ENCODE data around the gene TXLNB.

TXLNB gene

DNA sequence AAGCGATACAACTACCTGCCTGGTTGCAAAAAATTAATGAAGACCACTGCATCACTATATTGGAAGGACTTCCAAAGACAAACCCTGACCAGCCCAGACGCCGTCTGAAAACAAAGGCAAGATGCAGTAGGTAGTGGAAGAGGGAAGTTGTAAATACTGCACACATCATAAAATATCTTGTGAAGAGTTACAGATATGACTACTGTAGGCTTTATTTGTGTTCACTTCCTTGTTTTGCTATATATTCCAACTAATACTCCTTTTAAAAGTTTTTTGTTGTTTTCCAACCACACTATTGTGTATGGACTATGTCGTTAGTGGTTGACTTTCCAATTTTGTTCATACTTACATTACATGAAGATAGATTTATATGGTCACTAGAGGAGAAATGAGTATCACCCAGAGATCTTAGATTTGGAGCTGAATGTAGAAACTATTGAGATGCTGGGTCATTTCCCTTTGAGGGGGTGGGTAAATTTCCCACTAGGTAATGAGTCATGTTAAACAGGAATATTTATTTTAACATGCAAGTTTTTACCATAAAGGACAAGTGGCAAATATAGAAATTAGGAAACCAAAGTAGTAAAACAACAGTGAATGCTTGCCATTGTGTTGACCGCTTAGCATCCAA is 16.6 kb upstream of the TXLNB start:
- Histone ChIP-seq H3K9me3 (ENCODE audit: severe bottlenecking) (no peaks in the 10 kb centered on the region), H3K27ac (no peak overlapping the region), H3K4me3 (ENCODE audit: low read depth, low read length) (no peak overlapping the region), H3K36me3 (no peaks in the 10 kb centered on the region), H3K27me3 (ENCODE audit: insufficient read depth, low read depth, severe bottlenecking) (no peaks in the 10 kb centered on the region)
- no peak for DNase-seq
- TF ChIP-seq, protein P1, sequence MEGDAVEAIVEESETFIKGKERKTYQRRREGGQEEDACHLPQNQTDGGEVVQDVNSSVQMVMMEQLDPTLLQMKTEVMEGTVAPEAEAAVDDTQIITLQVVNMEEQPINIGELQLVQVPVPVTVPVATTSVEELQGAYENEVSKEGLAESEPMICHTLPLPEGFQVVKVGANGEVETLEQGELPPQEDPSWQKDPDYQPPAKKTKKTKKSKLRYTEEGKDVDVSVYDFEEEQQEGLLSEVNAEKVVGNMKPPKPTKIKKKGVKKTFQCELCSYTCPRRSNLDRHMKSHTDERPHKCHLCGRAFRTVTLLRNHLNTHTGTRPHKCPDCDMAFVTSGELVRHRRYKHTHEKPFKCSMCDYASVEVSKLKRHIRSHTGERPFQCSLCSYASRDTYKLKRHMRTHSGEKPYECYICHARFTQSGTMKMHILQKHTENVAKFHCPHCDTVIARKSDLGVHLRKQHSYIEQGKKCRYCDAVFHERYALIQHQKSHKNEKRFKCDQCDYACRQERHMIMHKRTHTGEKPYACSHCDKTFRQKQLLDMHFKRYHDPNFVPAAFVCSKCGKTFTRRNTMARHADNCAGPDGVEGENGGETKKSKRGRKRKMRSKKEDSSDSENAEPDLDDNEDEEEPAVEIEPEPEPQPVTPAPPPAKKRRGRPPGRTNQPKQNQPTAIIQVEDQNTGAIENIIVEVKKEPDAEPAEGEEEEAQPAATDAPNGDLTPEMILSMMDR (IDR thresholded peaks at IDR 0.05; ENCODE audit: low read depth, low read length) = no peak

DNA sequence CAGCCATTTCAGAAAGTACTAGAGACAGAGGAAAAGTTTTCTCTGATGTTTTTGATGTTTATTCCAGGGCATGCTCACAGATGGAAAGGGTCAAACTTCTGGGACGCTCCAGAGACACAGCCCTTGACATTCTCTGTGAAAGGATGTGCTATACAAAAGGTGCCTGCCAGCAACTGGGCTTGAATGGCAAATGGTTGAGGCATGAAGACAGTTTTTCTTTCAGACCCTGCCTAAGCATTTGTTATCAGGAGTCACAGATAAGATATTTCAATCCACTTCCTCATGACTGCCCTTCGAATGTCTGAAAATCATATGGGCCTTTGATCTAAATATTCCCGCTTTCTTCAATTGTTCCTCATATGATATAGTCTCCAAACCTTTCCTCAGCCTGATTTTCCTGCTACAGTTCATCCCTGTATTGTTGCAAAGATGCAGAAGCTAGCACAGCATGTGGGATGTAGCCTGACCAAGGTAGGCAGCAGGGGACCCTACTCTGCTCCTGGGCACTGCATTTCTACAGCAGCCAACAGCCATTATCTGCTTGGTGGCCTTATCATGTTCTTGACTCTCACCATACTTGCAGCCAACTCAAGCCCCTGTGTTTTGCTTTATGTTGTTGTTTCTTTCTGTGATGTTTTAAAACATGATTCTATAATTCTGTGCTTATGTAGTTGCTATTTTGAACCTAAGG is 14.6 kb upstream of the TXLNB start:
- Histone ChIP-seq H3K9me3 (ENCODE audit: severe bottlenecking) (no peaks in the 10 kb centered on the region), H3K27ac (no peak overlapping the region), H3K4me3 (ENCODE audit: low read depth, low read length) (no peak overlapping the region), H3K36me3 (no peaks in the 10 kb centered on the region), H3K27me3 (ENCODE audit: insufficient read depth, low read depth, severe bottlenecking) (no peaks in the 10 kb centered on the region)
- TF ChIP-seq, protein P1 (IDR thresholded peaks at IDR 0.05; ENCODE audit: low read depth, low read length) = no peak
- DNase-seq = no peak

DNA sequence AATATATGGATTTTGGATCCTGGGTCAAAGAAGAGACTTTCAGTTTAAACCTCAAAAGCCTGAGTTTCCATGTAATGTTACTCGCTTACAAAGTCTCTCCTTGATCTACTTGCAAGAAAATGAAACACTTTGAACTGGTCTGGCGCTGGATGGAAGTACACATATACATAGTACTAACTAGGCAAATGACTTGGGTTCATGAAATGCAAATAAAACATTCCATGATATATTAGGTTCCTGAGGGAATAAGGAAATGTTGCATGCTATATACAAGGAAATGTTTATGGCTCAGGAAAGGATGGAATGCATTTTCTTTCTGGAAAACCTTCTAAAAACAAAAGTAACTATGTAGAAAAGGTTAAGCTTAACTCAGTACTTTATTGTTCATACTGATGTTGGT is 11.4 kb upstream of the TXLNB start:
- Histone ChIP-seq H3K36me3 (no peaks in the 10 kb centered on the region), H3K9me3 (ENCODE audit: severe bottlenecking) (no peaks in the 10 kb centered on the region), H3K27me3 (ENCODE audit: insufficient read depth, low read depth, severe bottlenecking) (no peaks in the 10 kb centered on the region), H3K27ac (no peak overlapping the region), H3K4me3 (ENCODE audit: low read depth, low read length) (no peak overlapping the region)
- TF ChIP-seq, protein P1 (IDR thresholded peaks at IDR 0.05; ENCODE audit: low read depth, low read length) = no peak
- no peak for DNase-seq

DNA sequence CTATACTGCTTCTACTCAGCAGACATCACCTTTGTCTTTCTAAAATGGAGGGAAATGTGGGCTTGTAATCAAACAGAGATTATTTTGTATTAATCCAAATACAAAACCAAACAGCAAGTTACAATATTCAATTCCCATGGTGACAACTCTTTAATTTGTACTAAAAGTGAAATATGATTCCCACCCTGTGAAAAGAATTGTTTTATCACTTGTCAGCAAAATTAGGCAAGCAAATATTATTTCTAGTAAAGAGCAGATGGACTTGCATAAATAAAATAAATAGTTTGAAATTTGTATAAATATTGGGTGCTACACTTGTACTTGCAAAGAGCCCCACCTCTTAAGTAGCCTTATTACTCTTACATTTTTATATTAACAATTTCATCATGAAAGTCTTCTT is 6.1 kb upstream of the TXLNB start:
- no peak overlapping the region for H3K27ac ChIP-seq
- H3K36me3 ChIP-seq = no peaks in the 10 kb centered on the region
- no peaks in the 10 kb centered on the region for H3K9me3 ChIP-seq (ENCODE audit: severe bottlenecking)
- TF ChIP-seq, protein P1 (IDR thresholded peaks at IDR 0.05; ENCODE audit: low read depth, low read length) = no peak
- no peaks in the 10 kb centered on the region for H3K27me3 ChIP-seq (ENCODE audit: insufficient read depth, low read depth, severe bottlenecking)
- no peak overlapping the region for H3K4me3 ChIP-seq (ENCODE audit: low read depth, low read length)
- DNase-seq = no peak

DNA sequence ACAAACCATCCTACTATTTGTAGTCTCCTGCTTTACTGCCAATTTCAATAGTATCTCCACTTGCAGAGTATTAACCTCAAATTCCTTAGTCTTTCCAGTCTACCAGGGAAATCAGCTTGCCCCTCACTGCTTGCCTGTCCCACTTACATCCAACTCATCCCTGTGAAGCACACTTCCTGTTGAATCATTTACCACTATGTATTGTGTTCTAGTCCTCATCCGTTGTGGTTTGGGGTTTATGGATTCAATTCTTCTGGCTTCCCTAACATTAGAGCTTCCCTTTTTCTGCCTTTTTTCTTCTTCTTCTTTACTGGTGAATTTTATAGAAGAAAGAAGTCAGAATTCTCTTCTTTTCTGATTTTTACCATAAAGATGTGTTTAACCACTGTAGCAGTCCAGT is 5.1 kb upstream of the TXLNB start:
- Histone ChIP-seq H3K27ac (no peak overlapping the region), H3K9me3 (ENCODE audit: severe bottlenecking) (no peaks in the 10 kb centered on the region), H3K27me3 (ENCODE audit: insufficient read depth, low read depth, severe bottlenecking) (no peaks in the 10 kb centered on the region), H3K36me3 (no peaks in the 10 kb centered on the region), H3K4me3 (ENCODE audit: low read depth, low read length) (no peak overlapping the region)
- TF ChIP-seq, protein P1 (IDR thresholded peaks at IDR 0.05; ENCODE audit: low read depth, low read length) = no peak
- DNase-seq = no peak

Data from WERI-Rb-1 (cell line).